HG02588 (cell line): Measurements from ENCODE around the gene MOB2.

ENCODE experiments used
- ATAC-seq: cut with Tn5 transposase; IDR thresholded peaks from one replicate; pipeline ENCODE4 v1.9.1; 2021; ENCODE audit warnings: mild to moderate bottlenecking, moderate library complexity; ENCODE audit not compliant: unreplicated experiment

MOB2 gene

DNA sequence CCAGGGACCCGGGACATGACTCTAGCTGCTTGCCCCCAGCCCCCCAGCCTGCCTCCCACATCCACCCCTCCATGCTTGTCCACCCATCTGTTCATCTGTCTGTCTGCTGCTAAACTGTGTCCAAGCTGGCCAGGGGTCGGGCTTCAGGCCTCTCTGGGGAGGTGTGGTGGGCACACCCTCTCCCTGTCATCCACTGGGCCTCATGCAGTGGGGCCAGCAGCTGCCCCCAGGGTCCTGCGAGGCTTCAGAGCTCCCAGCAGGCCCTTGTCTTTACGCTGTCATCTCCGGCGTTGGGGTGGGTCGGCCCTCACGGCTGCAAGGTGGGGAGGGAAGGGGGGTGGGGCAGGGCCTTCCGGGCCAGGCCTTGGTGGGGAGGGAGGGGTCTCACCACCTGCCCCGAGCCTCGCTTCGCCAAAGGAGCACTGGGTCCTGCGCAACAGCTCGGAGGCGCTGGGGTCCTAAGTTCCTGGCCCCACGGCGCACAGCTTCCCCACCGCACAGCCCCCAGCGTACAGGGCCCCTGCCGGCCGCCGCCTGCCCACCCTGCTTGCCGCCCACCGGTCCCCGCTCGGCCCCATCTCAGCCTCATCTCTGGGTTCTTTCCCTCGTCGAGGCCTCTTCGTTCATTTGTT, 26.7 kb downstream of the MOB2 start:
- no peak for ATAC-seq

DNA sequence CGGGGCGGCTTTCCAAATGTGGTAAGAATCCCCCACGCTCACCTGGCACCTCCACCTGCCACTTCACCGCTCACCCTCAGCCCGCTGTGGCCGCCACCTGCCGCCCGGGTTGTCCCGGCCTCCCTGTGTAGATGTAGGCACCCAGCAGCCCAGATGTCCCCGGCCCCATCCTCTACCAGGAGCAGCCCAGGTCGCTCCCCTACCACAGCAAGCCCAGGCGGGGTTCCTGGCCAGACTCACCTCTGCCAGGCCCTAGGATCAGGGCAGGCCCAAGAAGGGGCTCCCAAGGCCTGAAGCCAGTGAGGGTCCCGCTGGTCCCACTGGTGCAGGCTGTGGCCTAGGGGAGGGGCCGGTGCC, 27.4 kb downstream of the MOB2 start:
- no peak for ATAC-seq

DNA sequence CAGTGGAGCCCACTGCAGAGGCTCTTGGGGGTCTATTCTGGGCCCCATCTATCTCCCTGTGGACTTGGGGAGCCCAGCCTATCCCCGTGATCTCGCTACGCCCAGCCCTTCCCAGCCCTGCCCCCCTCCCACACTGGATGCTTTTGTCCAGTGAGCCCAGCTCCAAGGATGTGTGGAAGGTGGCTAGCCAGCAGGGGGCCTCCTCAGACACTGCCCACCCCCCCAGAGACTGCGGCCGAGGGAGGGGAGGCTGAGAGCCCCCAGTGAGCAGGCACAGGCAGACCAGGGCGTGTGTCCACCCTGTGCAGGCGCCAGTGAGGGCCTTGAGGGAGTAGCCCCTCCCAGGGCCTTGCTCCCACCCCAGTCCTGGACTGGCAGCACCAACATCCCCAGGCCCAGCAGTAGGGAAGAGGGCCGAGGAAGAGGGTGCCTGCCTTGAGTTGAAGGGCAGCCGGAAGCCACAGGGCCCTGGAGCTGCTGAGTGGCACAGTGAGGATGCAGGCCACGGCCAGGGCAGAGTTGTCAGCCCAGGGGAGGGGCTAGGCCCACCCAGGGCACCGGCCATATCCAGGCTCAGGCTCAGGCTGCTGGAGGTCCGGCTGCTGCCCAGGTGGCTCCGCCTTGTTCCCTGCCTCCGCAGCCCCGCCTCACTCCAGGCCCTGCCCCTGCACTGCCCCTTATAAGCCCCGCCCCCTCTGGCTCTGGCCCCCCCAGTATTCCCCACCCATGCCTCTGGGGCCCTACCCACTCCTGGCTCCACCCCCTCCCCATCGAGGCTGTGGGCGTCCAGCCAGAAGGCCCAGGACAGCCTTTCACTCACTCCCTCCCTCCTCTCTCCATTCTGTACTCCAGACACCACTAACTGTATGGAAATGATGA, 28.0 kb downstream of the MOB2 start:
- ATAC-seq = no peak

DNA sequence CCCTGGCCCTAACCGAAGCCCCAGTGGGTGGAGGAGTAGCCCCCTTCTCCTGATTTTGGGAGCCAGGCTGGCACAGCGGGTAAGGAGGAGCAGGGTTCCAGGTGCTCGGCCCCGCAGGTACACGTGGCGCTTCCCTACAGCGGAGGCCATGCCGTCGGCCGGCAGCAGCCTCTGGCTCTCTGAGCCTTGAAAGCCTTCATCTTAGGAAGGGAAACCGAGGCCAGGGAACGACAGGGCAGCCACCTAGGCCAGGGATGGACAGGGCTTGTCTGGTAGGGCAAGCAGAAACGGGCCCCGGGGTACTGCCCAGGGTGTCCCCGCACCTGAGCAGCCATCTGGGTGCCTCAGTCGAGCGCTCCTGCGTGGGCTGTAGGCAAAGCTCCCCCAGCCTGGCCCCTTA, 28.7 kb downstream of the MOB2 start:
- ATAC-seq = no peak

DNA sequence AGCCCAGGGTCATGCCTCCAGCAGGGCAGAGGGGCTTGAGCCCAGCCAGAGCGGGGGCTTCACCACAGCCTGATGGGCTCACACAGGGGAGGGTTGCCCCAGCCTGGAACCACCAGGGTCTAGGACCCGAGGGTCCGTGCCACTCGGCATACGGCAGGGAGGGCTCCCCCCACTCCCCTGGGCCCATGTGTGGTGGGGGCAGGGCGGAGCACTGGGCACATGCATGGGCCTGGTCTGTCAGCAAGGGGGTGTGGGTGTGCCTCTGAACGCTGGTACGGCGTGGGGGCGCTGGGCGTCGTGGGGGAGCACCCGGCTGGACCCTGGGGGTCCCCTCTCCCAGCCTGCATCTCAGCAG, 29.3 kb downstream of the MOB2 start:
- no peak for ATAC-seq

DNA sequence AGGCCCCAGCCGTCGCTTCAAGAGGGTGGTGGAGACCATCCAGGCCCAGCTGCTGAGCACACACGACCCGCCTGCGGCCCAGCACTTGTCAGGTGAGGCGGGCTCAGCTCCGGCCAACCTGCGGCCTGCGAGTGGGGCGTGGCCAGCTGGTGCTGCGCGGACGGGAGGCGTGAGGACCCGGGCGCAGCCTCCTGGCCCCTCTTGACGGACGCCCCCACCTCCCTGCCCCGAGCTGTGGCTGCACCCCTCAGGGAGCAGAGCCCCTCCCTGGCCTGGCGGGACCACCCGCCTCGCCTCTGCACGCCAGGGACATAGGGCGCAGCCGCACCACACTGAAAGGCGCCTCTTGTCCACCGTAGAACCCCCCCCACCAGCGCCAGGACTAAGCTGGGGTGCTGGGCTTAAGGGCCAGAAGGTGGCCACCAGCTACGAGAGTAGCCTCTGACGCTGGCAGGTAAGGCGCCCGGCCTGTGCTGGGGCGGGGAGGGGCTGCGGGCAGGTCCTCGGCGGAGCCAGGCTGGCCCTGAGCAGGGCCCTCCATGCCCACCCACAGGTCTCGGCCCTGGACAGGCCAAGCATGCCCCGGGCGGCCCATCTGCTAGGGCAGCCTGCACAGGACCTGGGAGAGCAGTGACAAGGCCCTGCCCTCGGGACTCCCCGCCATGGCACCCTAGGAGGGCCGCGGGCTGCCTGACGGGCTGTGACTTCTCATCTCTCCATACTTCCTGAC, 29.8 kb downstream of the MOB2 start:
- no peak for ATAC-seq

DNA sequence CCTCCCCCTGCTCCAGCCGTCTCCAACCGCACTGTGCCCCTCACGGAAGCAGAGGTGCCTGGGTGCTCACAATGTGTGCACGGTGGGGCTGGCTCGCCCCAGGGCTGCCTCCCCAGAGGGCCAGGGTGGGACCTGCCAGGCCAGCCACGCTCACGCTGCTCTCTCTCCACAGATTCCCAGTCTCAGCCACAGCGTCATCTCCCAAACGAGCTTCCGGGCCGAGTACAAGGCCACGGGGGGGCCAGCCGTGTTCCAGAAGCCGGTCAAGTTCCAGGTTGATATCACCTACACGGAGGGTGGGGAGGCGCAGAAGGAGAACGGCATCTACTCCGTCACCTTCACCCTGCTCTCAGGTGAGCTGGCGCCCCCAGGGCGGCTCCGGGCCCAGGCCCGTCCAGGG, 30.4 kb downstream of the MOB2 start:
- no peak for ATAC-seq

DNA sequence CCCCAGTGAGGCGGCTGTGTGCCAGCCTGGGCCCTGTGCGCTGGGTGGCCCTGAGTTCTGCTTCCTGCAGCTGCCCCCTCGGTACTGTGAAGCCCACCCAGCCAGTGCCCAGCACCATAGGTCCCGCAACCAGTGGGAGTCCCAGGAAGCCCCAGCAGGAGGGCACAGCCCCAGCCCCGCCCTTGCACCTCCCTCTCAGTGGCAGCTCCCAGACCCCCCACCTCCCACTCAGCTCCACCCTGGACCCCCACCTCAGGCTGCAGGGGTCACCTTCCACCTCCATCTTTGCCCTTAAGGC, 30.9 kb downstream of the MOB2 start:
- ATAC-seq = no peak

DNA sequence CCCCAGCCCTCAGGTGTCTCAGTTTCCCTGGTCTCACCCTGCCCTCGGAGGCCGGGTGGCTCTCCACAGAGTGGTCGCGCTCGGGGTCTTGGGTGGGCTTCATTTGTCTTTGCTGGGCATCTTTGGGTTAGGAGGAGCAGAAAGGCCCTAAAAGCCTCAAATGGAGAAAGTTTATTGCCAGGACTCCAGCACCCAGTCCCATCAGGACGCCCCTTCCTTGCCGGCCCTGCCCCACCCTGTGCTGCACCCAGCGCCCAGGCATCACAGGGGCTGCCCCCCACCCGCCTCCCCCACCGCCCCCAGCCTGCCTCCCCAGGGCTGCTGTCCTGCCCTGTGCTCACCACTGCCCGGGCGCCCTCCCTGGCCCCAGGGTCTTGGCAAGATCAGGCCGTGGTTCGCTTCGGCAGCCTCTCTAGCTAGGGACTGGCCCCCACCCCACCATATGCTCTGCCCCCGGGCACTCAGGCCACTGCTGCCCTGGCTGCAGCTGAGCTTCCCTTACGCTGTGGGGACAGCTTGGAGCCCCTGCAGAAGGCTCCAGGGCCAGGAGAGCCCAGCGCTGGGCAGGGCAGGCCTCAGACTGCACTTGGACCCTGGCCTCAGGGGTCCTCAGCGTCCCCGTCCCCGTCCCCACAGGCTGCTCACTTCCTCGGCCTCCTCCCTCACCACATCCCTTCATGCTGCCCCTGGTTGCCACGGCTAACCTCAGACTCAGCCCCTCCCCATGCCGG, 31.4 kb downstream of the MOB2 start:
- no peak for ATAC-seq

DNA sequence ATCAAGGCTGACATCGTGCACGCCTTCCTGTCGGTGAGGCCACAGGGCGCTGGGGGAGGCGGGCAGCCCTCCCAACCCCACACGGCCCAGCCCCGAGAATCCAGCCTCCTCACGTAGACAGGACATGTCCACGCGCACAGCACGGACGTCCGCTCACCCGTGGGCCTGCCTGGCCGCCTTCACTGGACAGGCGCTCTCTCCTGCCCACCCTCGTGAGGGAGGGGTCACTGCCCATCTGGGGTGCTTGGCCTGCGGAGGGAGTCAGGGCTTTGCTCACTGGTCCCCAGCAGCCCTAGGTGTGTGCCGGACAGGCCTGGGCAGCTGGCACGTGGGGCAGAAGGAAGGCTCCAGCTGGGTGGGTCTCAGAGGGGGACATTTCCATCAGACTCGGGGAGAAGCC, 32.0 kb downstream of the MOB2 start:
- no peak for ATAC-seq

DNA sequence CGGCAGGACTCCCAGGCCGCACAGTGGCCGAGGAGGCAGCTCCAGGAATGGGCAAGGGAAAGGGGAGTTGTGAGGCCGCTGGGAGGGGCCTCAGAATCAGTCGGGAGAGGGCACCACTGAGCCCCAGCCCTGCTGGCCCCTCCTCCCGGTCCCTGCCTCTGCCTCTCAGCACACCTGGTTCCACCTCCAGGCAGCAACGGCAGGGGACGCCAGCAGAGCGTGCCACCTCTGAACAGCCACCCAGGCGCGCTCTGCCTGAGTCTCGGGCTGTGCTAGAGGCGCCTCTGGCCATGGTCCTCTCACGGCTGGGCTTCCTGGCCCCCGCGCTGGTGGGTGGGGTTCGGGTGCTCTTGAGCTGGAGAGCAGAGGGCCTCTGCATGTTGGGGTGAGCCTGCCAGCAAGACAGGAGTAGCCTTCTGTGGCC, 33.0 kb downstream of the MOB2 start:
- ATAC-seq = no peak

DNA sequence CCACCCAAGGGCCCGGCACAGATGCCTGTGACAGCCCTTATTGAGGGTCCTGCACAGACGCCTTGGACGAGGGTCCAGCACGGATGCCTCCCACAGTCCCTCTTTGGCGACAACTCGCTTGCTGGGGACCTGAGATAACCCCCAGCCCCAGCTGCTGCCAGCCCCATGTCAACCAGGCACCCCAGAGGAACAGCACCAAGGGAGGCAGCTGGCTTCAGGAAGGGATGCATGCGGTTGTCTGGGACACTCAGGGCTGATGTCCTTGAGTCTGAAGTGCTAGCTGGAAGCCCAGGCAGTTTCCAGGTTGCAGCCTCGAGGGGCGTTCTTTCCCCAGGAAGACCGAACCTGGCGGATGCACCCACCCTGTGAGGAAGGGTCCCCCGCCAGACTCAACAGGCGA, 33.8 kb downstream of the MOB2 start:
- ATAC-seq = no peak

DNA sequence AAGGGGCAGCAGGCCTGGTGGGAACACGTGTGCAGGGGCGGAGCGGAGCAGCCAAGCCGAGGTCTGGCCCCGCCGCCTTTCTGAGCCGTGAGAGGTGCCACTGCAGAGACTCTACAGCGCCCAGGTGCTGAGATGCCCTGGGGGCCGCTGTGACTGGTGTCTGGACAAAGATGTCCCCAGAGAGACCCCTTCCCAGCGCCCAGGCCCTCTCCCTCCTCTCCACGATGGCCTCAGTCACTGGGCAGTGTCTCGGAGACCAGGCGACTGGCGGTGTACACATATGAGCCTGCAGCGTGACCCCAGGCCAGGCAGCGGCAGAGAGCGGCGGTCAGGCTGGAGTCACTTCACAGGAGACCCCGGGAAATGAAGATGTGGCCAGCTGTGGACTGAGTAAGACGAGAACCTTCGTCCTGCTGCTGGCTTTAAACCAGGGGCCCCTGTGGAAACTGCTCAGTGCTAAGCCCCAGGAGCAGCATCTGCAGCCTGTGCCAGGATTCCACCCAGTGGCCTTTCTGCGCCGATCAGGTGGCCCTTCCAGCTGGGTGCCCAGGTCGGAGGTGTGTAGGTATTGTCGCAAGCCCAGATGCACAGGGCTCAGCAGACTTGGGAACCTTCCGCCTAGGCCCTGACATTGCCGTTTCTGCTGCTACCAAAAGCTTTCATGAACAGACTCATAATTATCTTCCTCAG, 34.7 kb downstream of the MOB2 start:
- ATAC-seq = no peak

DNA sequence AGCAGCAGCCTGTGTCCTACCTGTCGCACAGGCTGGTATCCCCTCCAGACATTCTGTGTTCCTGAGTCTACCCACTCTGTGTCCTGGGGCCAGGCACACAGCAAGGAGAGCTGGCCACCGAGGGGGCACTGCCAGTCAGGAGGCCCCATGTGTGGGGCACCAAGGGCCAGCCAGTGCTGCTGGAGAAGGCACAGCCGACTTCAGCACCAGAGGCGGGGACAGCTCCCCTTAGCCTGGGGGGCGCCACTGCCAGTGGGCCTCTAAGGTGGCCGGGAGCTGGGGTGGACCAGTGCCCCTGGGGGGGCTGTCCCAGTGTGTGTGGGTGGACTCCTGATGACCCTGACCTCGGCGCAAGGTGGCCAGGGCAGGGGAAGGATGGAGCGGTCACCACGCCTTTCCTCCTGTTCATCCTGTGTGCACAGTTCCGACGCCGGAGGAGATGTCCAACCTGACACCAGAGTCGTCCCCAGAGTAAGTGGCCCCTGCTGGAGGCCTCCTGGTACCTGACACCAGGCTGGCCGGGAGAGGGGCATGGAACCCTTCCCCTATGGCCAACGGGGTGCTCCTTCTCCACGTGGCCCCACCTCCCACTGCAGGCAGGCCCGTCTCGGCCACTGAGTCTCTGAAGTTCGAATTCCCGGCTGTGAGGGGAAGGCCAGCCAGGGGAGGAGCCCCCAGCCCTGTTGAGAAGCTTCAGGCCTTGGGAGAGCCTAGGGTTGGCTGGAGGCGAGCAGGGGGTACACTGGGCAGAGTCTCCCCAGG, 35.4 kb downstream of the MOB2 start:
- no peak for ATAC-seq

DNA sequence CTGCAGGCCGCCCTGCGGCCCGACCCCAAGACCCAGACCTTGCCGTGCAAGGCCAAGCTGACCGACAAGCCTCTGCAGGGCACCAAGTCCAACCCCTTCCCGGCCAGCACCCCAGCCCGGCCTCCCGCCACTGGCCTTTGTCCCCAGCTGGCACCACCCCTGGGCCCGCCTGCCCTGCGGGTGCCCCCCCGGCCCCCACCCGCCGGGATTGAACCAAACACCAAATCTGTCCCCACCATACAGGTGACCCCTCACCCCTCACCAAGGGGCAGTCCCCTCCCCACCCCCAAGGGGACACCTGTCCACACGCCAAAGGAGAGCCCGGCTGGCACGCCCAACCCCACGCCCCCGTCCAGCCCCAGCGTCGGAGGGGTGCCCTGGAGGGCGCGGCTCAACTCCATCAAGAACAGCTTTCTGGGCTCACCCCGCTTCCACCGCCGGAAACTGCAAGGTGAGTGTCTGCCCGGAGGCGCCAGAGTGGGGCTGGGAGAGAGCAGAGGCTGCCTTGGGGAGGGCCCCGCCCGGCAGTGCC, 36.2 kb downstream of the MOB2 start:
- no peak for ATAC-seq

DNA sequence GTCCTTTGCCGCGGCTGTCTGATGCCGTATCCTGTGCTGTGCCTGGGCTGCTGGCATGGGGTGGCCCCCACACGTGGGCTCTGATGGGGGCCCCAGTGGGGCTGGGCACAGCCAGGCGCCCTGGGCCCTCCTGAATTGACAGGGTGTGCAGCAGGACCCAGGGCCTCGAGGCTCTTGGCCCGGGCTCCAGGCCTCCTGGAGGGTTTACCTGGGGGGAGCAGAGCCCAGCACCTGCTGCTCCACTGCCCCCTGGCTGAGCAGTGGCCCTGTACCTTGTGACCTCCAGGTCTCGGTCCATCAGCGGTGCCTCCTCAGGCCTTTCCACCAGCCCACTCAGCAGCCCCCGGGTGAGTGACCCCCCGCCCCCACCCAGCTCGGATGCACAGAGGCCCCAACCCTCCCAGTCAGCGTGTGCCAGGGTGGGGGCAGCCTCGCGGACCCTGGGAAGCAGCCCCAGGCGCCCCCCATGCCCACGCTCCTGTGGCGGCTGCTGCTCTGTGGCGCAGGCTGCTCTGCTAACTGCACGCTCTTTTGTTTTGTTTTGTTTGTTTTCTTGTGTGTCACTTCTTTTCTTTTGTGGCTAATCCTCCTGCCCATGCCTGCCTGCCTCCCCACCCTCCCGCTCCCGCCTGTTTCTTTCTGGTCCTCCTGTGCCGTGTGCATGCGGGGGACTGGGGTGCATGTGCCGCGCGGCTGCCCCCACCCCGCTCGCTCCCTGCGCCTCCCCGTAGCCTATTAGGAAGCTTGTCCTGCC, 36.9 kb downstream of the MOB2 start:
- no peak for ATAC-seq

DNA sequence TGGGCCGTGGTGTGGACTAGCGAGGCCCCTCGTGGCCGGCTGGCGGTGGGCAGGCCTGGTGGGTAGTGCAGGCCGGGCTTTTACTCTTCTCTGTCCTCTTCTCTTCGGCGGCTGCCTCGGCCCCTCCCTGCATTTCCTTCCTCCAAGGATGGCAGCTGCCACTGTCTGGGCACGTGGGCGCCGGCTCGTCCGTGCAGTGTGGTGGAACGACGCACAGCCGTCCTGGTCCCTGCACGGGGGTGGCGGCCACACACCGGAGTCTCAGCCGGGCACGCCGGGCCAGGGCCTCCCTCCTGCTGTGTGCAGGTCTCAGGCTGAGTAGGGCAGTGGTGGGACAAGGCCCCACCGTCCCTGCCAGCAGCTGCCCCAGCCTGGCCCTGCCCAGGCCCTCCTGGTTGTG, 37.7 kb downstream of the MOB2 start:
- no peak for ATAC-seq

DNA sequence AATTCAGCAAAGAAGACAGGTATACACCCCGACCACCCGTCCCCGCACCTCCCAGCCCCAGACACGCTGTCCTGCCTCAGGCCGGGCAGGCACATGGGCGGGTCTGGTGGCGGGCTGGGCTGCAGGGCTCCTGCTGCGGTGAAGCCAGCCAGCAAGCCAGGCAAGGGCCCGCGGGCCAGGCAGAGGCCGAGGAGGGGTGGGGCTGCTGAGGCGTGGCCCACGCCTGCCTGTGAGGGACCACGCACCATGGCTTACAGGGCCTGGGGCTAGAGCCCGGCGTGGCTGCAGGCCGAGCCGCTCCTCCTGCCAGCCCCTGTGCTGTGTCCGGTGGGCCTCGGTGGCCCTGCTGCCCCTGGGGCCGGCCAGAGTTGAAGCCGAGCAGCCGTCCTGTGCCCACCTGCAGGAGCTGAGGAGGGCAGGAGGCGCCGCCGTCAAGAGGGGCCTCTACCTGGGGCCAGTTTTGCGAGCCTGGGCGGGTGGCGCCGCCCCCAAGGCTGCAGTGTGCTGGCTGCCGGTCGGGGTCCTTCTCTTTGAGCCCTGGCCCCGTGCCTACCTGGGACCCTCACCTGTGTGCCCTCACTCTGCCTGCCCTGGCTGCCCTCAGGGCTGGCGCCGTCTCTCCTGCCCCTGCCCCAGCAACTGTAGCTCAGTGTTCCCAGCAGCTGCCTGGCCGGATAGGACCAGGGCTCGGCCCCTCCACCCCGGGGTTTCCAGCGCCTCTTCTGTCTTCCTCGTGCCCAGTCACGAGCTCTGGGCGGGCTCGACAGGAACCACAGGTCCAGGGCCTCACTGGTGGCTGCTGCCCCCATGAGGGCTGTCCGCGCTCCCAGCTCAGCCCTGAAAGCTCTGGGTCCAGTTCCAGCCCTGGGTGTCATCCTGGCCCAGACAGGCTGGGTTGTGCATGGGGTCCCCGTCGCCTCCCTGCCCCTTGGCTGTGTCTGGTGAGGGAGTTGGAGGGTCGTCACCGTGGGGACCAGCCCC, 38.4 kb downstream of the MOB2 start:
- no peak for ATAC-seq
